ENCODE results near the gene GARIN1A. TPM values are rescaled to one million over a fixed set of nuclear protein-coding genes. Genes with fewer than 3 reads are reported as not detected.

GARIN1A gene
- total RNA-seq, 2 experiments from 2014 or later = 0.25 TPM; not detected in 1

GRCh38 chr7:128691227-128691626 lies 19.1 kb downstream of the GARIN1A start:
- H3K27ac Mint-ChIP-seq = no peak overlapping the region
- H3K27me3 Mint-ChIP-seq = peaks cover 5% of the 10 kb centered on the region
- no peaks in the 10 kb centered on the region for H3K9me3 Mint-ChIP-seq
- ChIA-PET CTCF (no interaction called here), POLR2A (no interaction called here)
- intact Hi-C loops (cut with micrococcal nuclease) = no loop called here
- no peaks in the 10 kb centered on the region for H3K36me3 Mint-ChIP-seq (ENCODE audit: low read depth)
- no peak overlapping the region for H3K4me3 Mint-ChIP-seq
- DNase-seq (no peak), ATAC-seq (no peak)
- no peaks in the 10 kb centered on the region for H3K4me1 Mint-ChIP-seq (ENCODE audit: low read depth)
- TF ChIP-seq CTCF (IDR thresholded peaks at IDR 0.05) = no peak

GRCh38 chr7:128692623-128693270 lies 20.7 kb downstream of the GARIN1A start:
- POLR2A ChIA-PET = no interaction called here
- Mint-ChIP-seq H3K27ac (no peak overlapping the region), H3K36me3 (ENCODE audit: low read depth) (no peaks in the 10 kb centered on the region), H3K4me1 (ENCODE audit: low read depth) (peaks cover 5% of the 10 kb centered on the region), H3K27me3 (peaks cover 18% of the 10 kb centered on the region), H3K4me3 (no peak overlapping the region), H3K9me3 (no peaks in the 10 kb centered on the region)
- DNase-seq (no peak), ATAC-seq (no peak)
- no peak for TF ChIP-seq CTCF (IDR thresholded peaks at IDR 0.05)
- CTCF ChIA-PET = interaction anchor here (0.7 to 1.0 kb wide), 2 partner anchors 191 to 245 kb away, joined by 3 read pairs; partner anchors contain the start of gene IRF5
- intact Hi-C loops (cut with micrococcal nuclease) = no loop called here

DNA sequence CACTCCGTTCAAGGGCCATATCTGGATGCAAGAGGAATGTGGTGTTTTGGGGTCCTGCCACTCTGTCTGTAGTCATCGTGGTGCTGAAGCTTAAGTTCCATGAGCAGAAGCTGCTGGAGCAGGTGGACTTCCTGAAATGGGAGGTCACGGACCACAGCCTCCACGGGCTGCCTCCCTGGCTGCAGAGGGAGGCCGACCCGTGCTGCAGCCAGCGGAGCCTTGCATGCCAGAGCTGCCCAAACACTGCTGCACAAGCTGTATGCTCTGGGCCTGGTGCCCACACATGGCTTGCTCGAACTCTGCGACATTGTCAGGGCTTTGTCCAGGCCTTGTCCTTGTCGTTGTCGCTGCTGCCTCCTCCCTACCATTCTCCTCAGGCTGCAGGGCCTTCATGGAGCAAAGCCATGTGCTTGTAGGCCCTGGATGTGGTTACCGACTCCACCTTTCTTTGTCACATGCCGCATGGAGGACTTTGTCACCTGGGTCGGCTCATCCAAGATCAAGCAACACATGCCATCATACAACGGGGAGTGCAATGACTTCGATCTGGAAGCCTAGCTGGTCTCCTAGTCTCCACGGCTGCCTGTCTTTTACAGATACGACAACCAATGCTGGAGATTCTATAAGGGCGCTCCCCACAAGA lies 21.4 kb downstream of the GARIN1A start:
- no peak for TF ChIP-seq CTCF (IDR thresholded peaks at IDR 0.05)
- Mint-ChIP-seq H3K4me1 (ENCODE audit: low read depth) (peaks cover 6% of the 10 kb centered on the region), H3K27ac (no peak overlapping the region), H3K36me3 (ENCODE audit: low read depth) (no peaks in the 10 kb centered on the region), H3K9me3 (no peaks in the 10 kb centered on the region), H3K27me3 (peaks cover 26% of the 10 kb centered on the region), H3K4me3 (no peak overlapping the region)
- no peak for ATAC-seq
- CTCF ChIA-PET = no interaction called here
- DNase-seq = no peak
- intact Hi-C loops (cut with micrococcal nuclease) = no loop called here
- POLR2A ChIA-PET = no interaction called here

DNA sequence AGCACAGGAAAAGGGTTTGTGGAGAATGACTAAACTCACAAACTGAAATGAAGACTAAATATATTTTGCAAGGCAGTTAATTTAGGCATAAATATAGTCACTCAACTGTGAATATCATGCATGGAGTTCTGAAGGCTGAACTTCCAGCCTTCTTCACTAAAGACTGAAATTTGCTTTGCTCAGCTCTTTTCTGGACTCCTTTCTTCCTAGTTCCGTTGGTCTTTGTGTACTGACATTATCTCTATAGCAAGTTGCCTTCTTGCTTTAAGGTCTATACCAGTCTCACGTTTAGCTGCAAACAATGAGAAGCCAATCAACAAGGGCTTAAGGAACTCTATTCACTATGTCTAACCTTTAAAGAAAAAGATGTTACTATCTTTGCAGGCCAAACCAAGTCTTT lies 22.6 kb downstream of the GARIN1A start:
- peaks cover 6% of the 10 kb centered on the region for H3K4me1 Mint-ChIP-seq (ENCODE audit: low read depth)
- intact Hi-C loops (cut with micrococcal nuclease) = no loop called here

More for the DNA sequence above, 22.6 kb downstream of the GARIN1A start:
- Mint-ChIP-seq H3K27ac (no peak overlapping the region), H3K9me3 (no peaks in the 10 kb centered on the region), H3K36me3 (ENCODE audit: low read depth) (no peaks in the 10 kb centered on the region), H3K27me3 (peaks cover 32% of the 10 kb centered on the region), H3K4me3 (no peak overlapping the region)
- ChIA-PET POLR2A (no interaction called here), CTCF (no interaction called here)
- no peak for ATAC-seq
- TF ChIP-seq CTCF (IDR thresholded peaks at IDR 0.05) = no peak
- DNase-seq = no peak

All from activated CD8-positive, alpha-beta T cell treated with anti-CD3 and anti-CD28 coated beads for 36 hours (primary cell).